Measurements from ENCODE around the gene NFIA. TPM values are rescaled to one million over a fixed set of nuclear protein-coding genes. Genes with fewer than 3 reads are reported as not detected.

Gene NFIA
- total and polyA plus RNA-seq, 9 of the 15 experiments (the other 6 are each of a cell fraction or from before 2014, with no cell fraction given), result 5.3 to 24.9 (median 9.8) TPM

GRCh38 chr1:61270761-61271411 lies 188.5 kb downstream of the NFIA start (continued):
- no peak for TF ChIP-seq ESRRB (CRISPR knock-in tag; IDR thresholded peaks at IDR 0.05; ENCODE audit: borderline replicate concordance)
- TF ChIP-seq SRSF3 (IDR thresholded peaks at IDR 0.05; ENCODE audit: insufficient read depth, low read length), result no peak
- TF ChIP-seq SREBF1 (IDR thresholded peaks at IDR 0.05; ENCODE audit: borderline replicate concordance, low read depth, low read length), result no peak
- TF ChIP-seq NR2C2 (CRISPR knock-in tag; IDR thresholded peaks at IDR 0.05), result no peak
- no peak for TF ChIP-seq NR2C2 (tag; IDR thresholded peaks at IDR 0.05)
- TF ChIP-seq, protein P1, sequence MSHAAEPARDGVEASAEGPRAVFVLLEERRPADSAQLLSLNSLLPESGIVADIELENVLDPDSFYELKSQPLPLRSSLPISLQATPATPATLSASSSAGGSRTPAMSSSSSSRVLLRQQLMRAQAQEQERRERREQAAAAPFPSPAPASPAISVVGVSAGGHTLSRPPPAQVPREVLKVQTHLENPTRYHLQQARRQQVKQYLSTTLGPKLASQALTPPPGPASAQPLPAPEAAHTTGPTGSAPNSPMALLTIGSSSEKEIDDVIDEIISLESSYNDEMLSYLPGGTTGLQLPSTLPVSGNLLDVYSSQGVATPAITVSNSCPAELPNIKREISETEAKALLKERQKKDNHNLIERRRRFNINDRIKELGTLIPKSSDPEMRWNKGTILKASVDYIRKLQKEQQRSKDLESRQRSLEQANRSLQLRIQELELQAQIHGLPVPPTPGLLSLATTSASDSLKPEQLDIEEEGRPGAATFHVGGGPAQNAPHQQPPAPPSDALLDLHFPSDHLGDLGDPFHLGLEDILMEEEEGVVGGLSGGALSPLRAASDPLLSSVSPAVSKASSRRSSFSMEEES (CRISPR knock-in tag; IDR thresholded peaks at IDR 0.05), result no peak
- no peak for TF ChIP-seq CBX8 (IDR thresholded peaks at IDR 0.05; ENCODE audit: borderline replicate concordance, extremely low read depth, low read depth, low read length, poor library complexity, severe bottlenecking)
- peak; percentile 81 for TF ChIP-seq STAT5A (IDR thresholded peaks at IDR 0.05; ENCODE audit: borderline replicate concordance, low read length)
- no peak for TF ChIP-seq POU5F1 (IDR thresholded peaks at IDR 0.05; ENCODE audit: borderline replicate concordance, low read depth, low read length, partially characterized antibody)
- peak; percentile 87 for TF ChIP-seq LEF1 (IDR thresholded peaks at IDR 0.05)
- TF ChIP-seq HDAC2 (IDR thresholded peaks at IDR 0.05), result peak; percentile 52; the same call in 1 of the 2 replicates
- TF ChIP-seq TFAM (CRISPR knock-in tag; conservative IDR thresholded peaks at IDR 0.05), result no peak
- TF ChIP-seq, protein P2, sequence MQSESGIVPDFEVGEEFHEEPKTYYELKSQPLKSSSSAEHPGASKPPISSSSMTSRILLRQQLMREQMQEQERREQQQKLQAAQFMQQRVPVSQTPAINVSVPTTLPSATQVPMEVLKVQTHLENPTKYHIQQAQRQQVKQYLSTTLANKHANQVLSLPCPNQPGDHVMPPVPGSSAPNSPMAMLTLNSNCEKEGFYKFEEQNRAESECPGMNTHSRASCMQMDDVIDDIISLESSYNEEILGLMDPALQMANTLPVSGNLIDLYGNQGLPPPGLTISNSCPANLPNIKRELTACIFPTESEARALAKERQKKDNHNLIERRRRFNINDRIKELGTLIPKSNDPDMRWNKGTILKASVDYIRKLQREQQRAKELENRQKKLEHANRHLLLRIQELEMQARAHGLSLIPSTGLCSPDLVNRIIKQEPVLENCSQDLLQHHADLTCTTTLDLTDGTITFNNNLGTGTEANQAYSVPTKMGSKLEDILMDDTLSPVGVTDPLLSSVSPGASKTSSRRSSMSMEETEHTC (IDR thresholded peaks at IDR 0.05), result no peak
- TF ChIP-seq MYC (IDR thresholded peaks at IDR 0.05; ENCODE audit: low read depth, low read length), result 0 out of 2 replicates have a peak, but pooled peaks have one; percentile 17
- TF ChIP-seq MYC (CRISPR knock-in tag; IDR thresholded peaks at IDR 0.05; ENCODE audit: borderline replicate concordance, low read depth), result no peak
- no peak for TF ChIP-seq RBM22 (IDR thresholded peaks at IDR 0.05; ENCODE audit: low read depth, low read length, poor library complexity, severe bottlenecking)
- TF ChIP-seq, protein P3, sequence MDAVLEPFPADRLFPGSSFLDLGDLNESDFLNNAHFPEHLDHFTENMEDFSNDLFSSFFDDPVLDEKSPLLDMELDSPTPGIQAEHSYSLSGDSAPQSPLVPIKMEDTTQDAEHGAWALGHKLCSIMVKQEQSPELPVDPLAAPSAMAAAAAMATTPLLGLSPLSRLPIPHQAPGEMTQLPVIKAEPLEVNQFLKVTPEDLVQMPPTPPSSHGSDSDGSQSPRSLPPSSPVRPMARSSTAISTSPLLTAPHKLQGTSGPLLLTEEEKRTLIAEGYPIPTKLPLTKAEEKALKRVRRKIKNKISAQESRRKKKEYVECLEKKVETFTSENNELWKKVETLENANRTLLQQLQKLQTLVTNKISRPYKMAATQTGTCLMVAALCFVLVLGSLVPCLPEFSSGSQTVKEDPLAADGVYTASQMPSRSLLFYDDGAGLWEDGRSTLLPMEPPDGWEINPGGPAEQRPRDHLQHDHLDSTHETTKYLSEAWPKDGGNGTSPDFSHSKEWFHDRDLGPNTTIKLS (IDR thresholded peaks at IDR 0.05; ENCODE audit: borderline replicate concordance, low read depth), result no peak
- TF ChIP-seq TAF1 (IDR thresholded peaks at IDR 0.05; ENCODE audit: control insufficient read depth, extremely low read depth, insufficient read depth, low read length, severe bottlenecking), result no peak
- no peak for TF ChIP-seq ZFPM2 (CRISPR knock-in tag; IDR thresholded peaks at IDR 0.05)
- no peak for TF ChIP-seq XRCC5 (IDR thresholded peaks at IDR 0.05; ENCODE audit: low read depth, low read length)
- TF ChIP-seq HSF4 (CRISPR knock-in tag; IDR thresholded peaks at IDR 0.05; ENCODE audit: borderline replicate concordance), result no peak
- peak in 1 of 2 experiments; percentile 76; a peak in 1 of 4 replicates for TF ChIP-seq RCOR1 (IDR thresholded peaks at IDR 0.05; ENCODE audit: borderline replicate concordance in 1 of 2, low read depth in 2 of 2, low read length in 2 of 2)
- no peak for TF ChIP-seq ZNF12 (CRISPR knock-in tag; IDR thresholded peaks at IDR 0.05)
- TF ChIP-seq ZNF695 (CRISPR knock-in tag; IDR thresholded peaks at IDR 0.05), result no peak
- no peak for TF ChIP-seq ILF3 (IDR thresholded peaks at IDR 0.05; ENCODE audit: borderline replicate concordance)
